SK-N-SH treated with all-trans-retinoic acid at 6 μM for 48 hours (cell line): ENCODE measurements around the gene CSF2.
"Not testable (repeated sequence)": the region's sequence is repeated elsewhere in the genome, so short reads cannot be mapped to it uniquely, and the experiment has no call there.

Source experiments
- ARNTL ChIP-seq: fragments of 450-650 bp; formaldehyde crosslinking; IDR thresholded peaks from 2 replicates; pipeline ENCODE4 v1.5.0; 2020; ENCODE audit warnings: low read depth, mild to moderate bottlenecking, moderate library complexity, borderline replicate concordance
- BACH2 ChIP-seq: fragments of 250-450 bp; sonication (Bioruptor Pico); IDR thresholded peaks from 2 replicates; pipeline ENCODE4 v1.9.0; 2021; ENCODE audit warnings: mild to moderate bottlenecking, borderline replicate concordance
- CSDC2 ChIP-seq: fragments of 250-450 bp; sonication (Bioruptor Pico); IDR thresholded peaks from 2 replicates; pipeline ENCODE4 v1.5.0; 2020; ENCODE audit warnings: mild to moderate bottlenecking, moderate library complexity
- ESRRG ChIP-seq: fragments of 250-450 bp; sonication (Bioruptor Pico); IDR thresholded peaks from 2 replicates; pipeline ENCODE4 v1.6.1; 2021; ENCODE audit warnings: mild to moderate bottlenecking
- PPARA ChIP-seq: fragments of 250-450 bp; sonication (Bioruptor Pico); IDR thresholded peaks from 2 replicates; pipeline ENCODE4 v1.5.0; 2020; ENCODE audit warnings: mild to moderate bottlenecking, borderline replicate concordance
- TCF4 ChIP-seq: fragments of 250-450 bp; sonication (Bioruptor Pico); IDR thresholded peaks from 2 replicates; pipeline ENCODE4 v1.8.0; 2021; ENCODE audit warnings: mild to moderate bottlenecking, moderate library complexity, borderline replicate concordance
- ZFP3 ChIP-seq: fragments of 250-450 bp; sonication (Bioruptor Pico); IDR thresholded peaks from 2 replicates; pipeline ENCODE4 v1.5.0; 2020; ENCODE audit warnings: mild to moderate bottlenecking, moderate library complexity
- TF ChIP-seq, protein P1 (sequence below): fragments of 250-450 bp; sonication (Bioruptor Pico); IDR thresholded peaks from 2 replicates; pipeline ENCODE4 v1.8.0; 2020; ENCODE audit warnings: mild to moderate bottlenecking, moderate library complexity, borderline replicate concordance

DNA sequence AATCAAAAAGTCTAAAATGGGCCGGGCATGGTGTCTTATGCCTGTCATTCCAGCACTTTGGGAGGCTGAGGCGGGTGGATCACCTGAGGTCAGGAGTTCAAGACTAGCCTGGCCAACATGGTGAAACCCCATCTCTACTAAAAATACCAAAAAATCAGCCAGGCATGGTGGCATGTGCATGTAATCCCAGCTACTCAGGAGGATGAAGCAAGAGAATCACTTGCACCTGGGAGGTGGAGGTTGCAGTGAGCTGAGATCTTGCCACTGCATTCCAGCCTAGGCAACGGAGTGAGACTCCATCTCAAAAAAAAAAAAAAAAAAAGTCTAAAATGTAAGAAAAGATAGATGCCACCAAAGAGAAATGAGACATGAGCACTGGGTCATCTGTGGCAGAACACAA is 49.4 kb downstream of the CSF2 start:
- TF ChIP-seq ESRRG (CRISPR knock-in tag); CSDC2 (CRISPR knock-in tag); ZFP3; PPARA (CRISPR knock-in tag); TCF4 (CRISPR knock-in tag); BACH2 (CRISPR knock-in tag); ARNTL (CRISPR knock-in tag): not testable (repeated sequence)
- TF ChIP-seq, protein P1, sequence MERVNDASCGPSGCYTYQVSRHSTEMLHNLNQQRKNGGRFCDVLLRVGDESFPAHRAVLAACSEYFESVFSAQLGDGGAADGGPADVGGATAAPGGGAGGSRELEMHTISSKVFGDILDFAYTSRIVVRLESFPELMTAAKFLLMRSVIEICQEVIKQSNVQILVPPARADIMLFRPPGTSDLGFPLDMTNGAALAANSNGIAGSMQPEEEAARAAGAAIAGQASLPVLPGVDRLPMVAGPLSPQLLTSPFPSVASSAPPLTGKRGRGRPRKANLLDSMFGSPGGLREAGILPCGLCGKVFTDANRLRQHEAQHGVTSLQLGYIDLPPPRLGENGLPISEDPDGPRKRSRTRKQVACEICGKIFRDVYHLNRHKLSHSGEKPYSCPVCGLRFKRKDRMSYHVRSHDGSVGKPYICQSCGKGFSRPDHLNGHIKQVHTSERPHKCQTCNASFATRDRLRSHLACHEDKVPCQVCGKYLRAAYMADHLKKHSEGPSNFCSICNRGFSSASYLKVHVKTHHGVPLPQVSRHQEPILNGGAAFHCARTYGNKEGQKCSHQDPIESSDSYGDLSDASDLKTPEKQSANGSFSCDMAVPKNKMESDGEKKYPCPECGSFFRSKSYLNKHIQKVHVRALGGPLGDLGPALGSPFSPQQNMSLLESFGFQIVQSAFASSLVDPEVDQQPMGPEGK (CRISPR knock-in tag), result not testable (repeated sequence)
